ENCODE data around the gene CYB5R3.

Gene CYB5R3

GRCh38 chr22:42648368-42649245, 585 bp downstream of the CYB5R3 start:
- Histone ChIP-seq H2BK15ac (replicated peaks; ENCODE audit: low read depth) (no peak overlapping the region), H3K4ac (ENCODE audit: low read depth, low read length) (peak overlapping the region; percentile 39), H3K79me2 (ENCODE audit: control insufficient read depth, insufficient read depth, low read length) (peaks cover 27% of the 10 kb centered on the region), H3K27ac (ENCODE audit: low read depth, low read length) (no peak overlapping the region), H4K8ac (ENCODE audit: low read depth, low read length) (no peak overlapping the region), H3K36me3 (ENCODE audit: control insufficient read depth, insufficient read depth, low read length) (no peaks in the 10 kb centered on the region), H3K56ac (ENCODE audit: low read length) (peak overlapping the region; percentile 94), H3K27me3 (ENCODE audit: insufficient read depth, low read length, poor library complexity) (no peaks in the 10 kb centered on the region), H3K79me1 (ENCODE audit: low read length) (peaks cover 22% of the 10 kb centered on the region), H3K9ac (ENCODE audit: low read length) (peak overlapping the region; percentile 77), H3K23ac (ENCODE audit: low read length) (no peak overlapping the region), H4K5ac (ENCODE audit: low read length) (no peak overlapping the region), H3K4me1 (ENCODE audit: control insufficient read depth, low read depth, low read length) (peaks cover 6% of the 10 kb centered on the region), H3K18ac (ENCODE audit: low read length) (peak overlapping the region; percentile 2), H2BK5ac (ENCODE audit: low read length) (no peak overlapping the region), H3K4me3 (ENCODE audit: low read length) (peak overlapping the region; percentile 64), H2AK5ac (ENCODE audit: low read length) (peak overlapping the region; percentile 17), H2BK120ac (ENCODE audit: low read depth, low read length) (no peak overlapping the region), H3K4me2 (ENCODE audit: low read length) (peak overlapping the region; percentile 67)
- peak; percentile 19 for DNase-seq
- WGBS (ENCODE audit: extremely low coverage, insufficient coverage, low lambda C conversion rate), result no CpG with 5 or more reads among the region's 49 CpGs

- no peak overlapping the region for H2BK5ac ChIP-seq (ENCODE audit: low read length)
- H3K23ac ChIP-seq (ENCODE audit: low read length), result no peak overlapping the region
- H4K8ac ChIP-seq (ENCODE audit: low read depth, low read length), result no peak overlapping the region
- H3K4me2 ChIP-seq (ENCODE audit: low read length), result no peak overlapping the region
- no peak for DNase-seq
- no peaks in the 10 kb centered on the region for H3K36me3 ChIP-seq (ENCODE audit: control insufficient read depth, insufficient read depth, low read length)
- H3K27me3 ChIP-seq (ENCODE audit: insufficient read depth, low read length, poor library complexity), result no peaks in the 10 kb centered on the region
- peaks cover 25% of the 10 kb centered on the region for H3K79me1 ChIP-seq (ENCODE audit: low read length)
- peaks cover 6% of the 10 kb centered on the region for H3K4me1 ChIP-seq (ENCODE audit: control insufficient read depth, low read depth, low read length)
- no peak overlapping the region for H3K4me3 ChIP-seq (ENCODE audit: low read length)
- H3K56ac ChIP-seq (ENCODE audit: low read length), result peak overlapping the region; percentile 94
- H2BK15ac ChIP-seq (replicated peaks; ENCODE audit: low read depth), result no peak overlapping the region
- peak overlapping the region; percentile 77 for H3K9ac ChIP-seq (ENCODE audit: low read length)
- H3K4ac ChIP-seq (ENCODE audit: low read depth, low read length), result no peak overlapping the region
- H3K79me2 ChIP-seq (ENCODE audit: control insufficient read depth, insufficient read depth, low read length), result peaks cover 28% of the 10 kb centered on the region
- H3K27ac ChIP-seq (ENCODE audit: low read depth, low read length), result no peak overlapping the region
- no peak overlapping the region for H3K18ac ChIP-seq (ENCODE audit: low read length)
- H4K5ac ChIP-seq (ENCODE audit: low read length), result no peak overlapping the region
- WGBS (ENCODE audit: extremely low coverage, insufficient coverage, low lambda C conversion rate), result no CpG with 5 or more reads among the region's 4 CpGs
- H2BK120ac ChIP-seq (ENCODE audit: low read depth, low read length), result no peak overlapping the region
- H2AK5ac ChIP-seq (ENCODE audit: low read length), result no peak overlapping the region
These were observed 1.2 kb downstream of the CYB5R3 start for GRCh38 chr22:42648017-42648367.

GRCh38 chr22:42646569-42647525, 2.3 kb downstream of the CYB5R3 start:
- peaks cover 27% of the 10 kb centered on the region for H3K79me1 ChIP-seq (ENCODE audit: low read length)
- H3K79me2 ChIP-seq (ENCODE audit: control insufficient read depth, insufficient read depth, low read length), result peaks cover 28% of the 10 kb centered on the region
- no peak overlapping the region for H3K4me3 ChIP-seq (ENCODE audit: low read length)
- H3K27me3 ChIP-seq (ENCODE audit: insufficient read depth, low read length, poor library complexity), result no peaks in the 10 kb centered on the region
- H3K4ac ChIP-seq (ENCODE audit: low read depth, low read length), result no peak overlapping the region
- H3K36me3 ChIP-seq (ENCODE audit: control insufficient read depth, insufficient read depth, low read length), result no peaks in the 10 kb centered on the region
- H2AK5ac ChIP-seq (ENCODE audit: low read length), result no peak overlapping the region
- H3K4me1 ChIP-seq (ENCODE audit: control insufficient read depth, low read depth, low read length), result peaks cover 6% of the 10 kb centered on the region
- no CpG with 5 or more reads among the region's 16 CpGs for WGBS (ENCODE audit: extremely low coverage, insufficient coverage, low lambda C conversion rate)
- no peak overlapping the region for H4K5ac ChIP-seq (ENCODE audit: low read length)
- no peak overlapping the region for H2BK120ac ChIP-seq (ENCODE audit: low read depth, low read length)
- peak overlapping the region; percentile 47 for H3K56ac ChIP-seq (ENCODE audit: low read length)
- no peak overlapping the region for H2BK5ac ChIP-seq (ENCODE audit: low read length)
- H3K23ac ChIP-seq (ENCODE audit: low read length), result no peak overlapping the region
- no peak overlapping the region for H3K27ac ChIP-seq (ENCODE audit: low read depth, low read length)
- H3K4me2 ChIP-seq (ENCODE audit: low read length), result no peak overlapping the region
- H3K18ac ChIP-seq (ENCODE audit: low read length), result no peak overlapping the region
- no peak overlapping the region for H4K8ac ChIP-seq (ENCODE audit: low read depth, low read length)
- H2BK15ac ChIP-seq (replicated peaks; ENCODE audit: low read depth), result no peak overlapping the region
- no peak overlapping the region for H3K9ac ChIP-seq (ENCODE audit: low read length)
- DNase-seq, result no peak

- DNase-seq, result no peak
- Histone ChIP-seq H3K79me2 (ENCODE audit: control insufficient read depth, insufficient read depth, low read length) (peaks cover 28% of the 10 kb centered on the region), H3K36me3 (ENCODE audit: control insufficient read depth, insufficient read depth, low read length) (no peaks in the 10 kb centered on the region), H3K27me3 (ENCODE audit: insufficient read depth, low read length, poor library complexity) (no peaks in the 10 kb centered on the region), H3K79me1 (ENCODE audit: low read length) (peaks cover 27% of the 10 kb centered on the region), H3K9ac (ENCODE audit: low read length) (no peak overlapping the region), H3K4ac (ENCODE audit: low read depth, low read length) (no peak overlapping the region), H2AK5ac (ENCODE audit: low read length) (no peak overlapping the region), H2BK5ac (ENCODE audit: low read length) (no peak overlapping the region), H3K23ac (ENCODE audit: low read length) (no peak overlapping the region), H3K27ac (ENCODE audit: low read depth, low read length) (no peak overlapping the region), H3K4me2 (ENCODE audit: low read length) (no peak overlapping the region), H3K18ac (ENCODE audit: low read length) (no peak overlapping the region), H2BK15ac (replicated peaks; ENCODE audit: low read depth) (no peak overlapping the region), H4K5ac (ENCODE audit: low read length) (no peak overlapping the region), H3K56ac (ENCODE audit: low read length) (no peak overlapping the region), H2BK120ac (ENCODE audit: low read depth, low read length) (no peak overlapping the region), H4K8ac (ENCODE audit: low read depth, low read length) (no peak overlapping the region), H3K4me1 (ENCODE audit: control insufficient read depth, low read depth, low read length) (peaks cover 6% of the 10 kb centered on the region), H3K4me3 (ENCODE audit: low read length) (no peak overlapping the region)
- no CpG with 5 or more reads among the region's 13 CpGs for WGBS (ENCODE audit: extremely low coverage, insufficient coverage, low lambda C conversion rate)
These were observed 3.1 kb downstream of the CYB5R3 start for GRCh38 chr22:42645938-42646568.

- WGBS (ENCODE audit: extremely low coverage, insufficient coverage, low lambda C conversion rate), result no CpG with 5 or more reads among the region's 19 CpGs
- Histone ChIP-seq H3K23ac (ENCODE audit: low read length) (no peak overlapping the region), H3K79me2 (ENCODE audit: control insufficient read depth, insufficient read depth, low read length) (peaks cover 28% of the 10 kb centered on the region), H2BK15ac (replicated peaks; ENCODE audit: low read depth) (no peak overlapping the region), H3K27ac (ENCODE audit: low read depth, low read length) (no peak overlapping the region), H4K5ac (ENCODE audit: low read length) (no peak overlapping the region), H3K4me1 (ENCODE audit: control insufficient read depth, low read depth, low read length) (peaks cover 6% of the 10 kb centered on the region), H4K8ac (ENCODE audit: low read depth, low read length) (no peak overlapping the region), H3K9ac (ENCODE audit: low read length) (no peak overlapping the region), H3K56ac (ENCODE audit: low read length) (peak overlapping the region; percentile 35), H3K27me3 (ENCODE audit: insufficient read depth, low read length, poor library complexity) (no peaks in the 10 kb centered on the region), H3K4ac (ENCODE audit: low read depth, low read length) (no peak overlapping the region), H2BK5ac (ENCODE audit: low read length) (no peak overlapping the region), H3K79me1 (ENCODE audit: low read length) (peaks cover 27% of the 10 kb centered on the region), H3K4me2 (ENCODE audit: low read length) (no peak overlapping the region), H3K18ac (ENCODE audit: low read length) (no peak overlapping the region), H3K4me3 (ENCODE audit: low read length) (no peak overlapping the region), H3K36me3 (ENCODE audit: control insufficient read depth, insufficient read depth, low read length) (no peaks in the 10 kb centered on the region), H2AK5ac (ENCODE audit: low read length) (no peak overlapping the region), H2BK120ac (ENCODE audit: low read depth, low read length) (no peak overlapping the region)
- DNase-seq, result no peak
These were observed 3.8 kb downstream of the CYB5R3 start for GRCh38 chr22:42645341-42645937.

All from mesendoderm (in vitro differentiated cells).